PFSK-1 (cell line): ENCODE data around the gene GNPNAT1.

Source experiments
- FOXP2 ChIP-seq: optimal IDR thresholded peaks from 2 replicates; pipeline ENCODE3; 2011; ENCODE audit warnings: borderline replicate concordance, control low read depth, inconsistent platforms; ENCODE audit not compliant: insufficient read depth; ENCODE audit errors: extremely low read length, extremely low read depth
- POLR2AphosphoS5 ChIP-seq: IDR thresholded peaks from 2 replicates; pipeline ENCODE4 v1.6.1; 2012; ENCODE audit warnings: low read depth, mild to moderate bottlenecking, control low read depth, low read length, moderate library complexity
- SIN3A ChIP-seq: IDR thresholded peaks from 2 replicates; pipeline ENCODE4 v1.6.1; 2012; ENCODE audit warnings: mild to moderate bottlenecking, low read length, moderate library complexity, borderline replicate concordance; ENCODE audit not compliant: insufficient read depth
- TAF1 ChIP-seq: IDR thresholded peaks from 2 replicates; pipeline ENCODE4 v1.6.1; 2012; ENCODE audit warnings: low read length, control low read depth, borderline replicate concordance; ENCODE audit not compliant: insufficient read depth
- TF ChIP-seq, protein P1 (sequence below), 2 experiments: IDR thresholded peaks; 2 replicates each; pipeline versions ENCODE4 v1.6.1 to v1.8.0; 2011 to 2012; ENCODE audit warnings: low read depth in 2 of 2, low read length in 2 of 2, control low read depth in 1 of 2, inconsistent platforms in 1 of 2, mild to moderate bottlenecking in 1 of 2, moderate library complexity in 1 of 2; ENCODE audit not compliant: insufficient read depth in 1 of 2

DNA sequence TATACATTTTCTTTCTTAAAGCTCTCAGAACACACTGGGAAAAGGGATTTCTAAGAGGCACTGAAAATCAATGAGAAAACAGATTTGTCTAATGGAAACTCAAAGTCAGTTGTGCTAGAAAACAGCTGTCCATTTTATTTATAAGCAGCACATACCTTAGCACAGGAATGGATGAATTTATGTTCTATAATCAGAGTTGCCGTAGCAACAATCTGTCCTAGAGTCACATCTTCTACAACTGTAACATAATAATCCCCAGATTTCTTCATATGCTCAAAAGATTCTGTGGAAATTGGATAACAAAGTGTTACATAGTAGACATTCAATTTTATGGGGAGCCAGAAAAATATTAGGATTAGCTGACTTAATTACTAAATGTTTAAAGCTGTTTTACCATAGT, 9.8 kb downstream of the GNPNAT1 start:
- TF ChIP-seq, protein P1, sequence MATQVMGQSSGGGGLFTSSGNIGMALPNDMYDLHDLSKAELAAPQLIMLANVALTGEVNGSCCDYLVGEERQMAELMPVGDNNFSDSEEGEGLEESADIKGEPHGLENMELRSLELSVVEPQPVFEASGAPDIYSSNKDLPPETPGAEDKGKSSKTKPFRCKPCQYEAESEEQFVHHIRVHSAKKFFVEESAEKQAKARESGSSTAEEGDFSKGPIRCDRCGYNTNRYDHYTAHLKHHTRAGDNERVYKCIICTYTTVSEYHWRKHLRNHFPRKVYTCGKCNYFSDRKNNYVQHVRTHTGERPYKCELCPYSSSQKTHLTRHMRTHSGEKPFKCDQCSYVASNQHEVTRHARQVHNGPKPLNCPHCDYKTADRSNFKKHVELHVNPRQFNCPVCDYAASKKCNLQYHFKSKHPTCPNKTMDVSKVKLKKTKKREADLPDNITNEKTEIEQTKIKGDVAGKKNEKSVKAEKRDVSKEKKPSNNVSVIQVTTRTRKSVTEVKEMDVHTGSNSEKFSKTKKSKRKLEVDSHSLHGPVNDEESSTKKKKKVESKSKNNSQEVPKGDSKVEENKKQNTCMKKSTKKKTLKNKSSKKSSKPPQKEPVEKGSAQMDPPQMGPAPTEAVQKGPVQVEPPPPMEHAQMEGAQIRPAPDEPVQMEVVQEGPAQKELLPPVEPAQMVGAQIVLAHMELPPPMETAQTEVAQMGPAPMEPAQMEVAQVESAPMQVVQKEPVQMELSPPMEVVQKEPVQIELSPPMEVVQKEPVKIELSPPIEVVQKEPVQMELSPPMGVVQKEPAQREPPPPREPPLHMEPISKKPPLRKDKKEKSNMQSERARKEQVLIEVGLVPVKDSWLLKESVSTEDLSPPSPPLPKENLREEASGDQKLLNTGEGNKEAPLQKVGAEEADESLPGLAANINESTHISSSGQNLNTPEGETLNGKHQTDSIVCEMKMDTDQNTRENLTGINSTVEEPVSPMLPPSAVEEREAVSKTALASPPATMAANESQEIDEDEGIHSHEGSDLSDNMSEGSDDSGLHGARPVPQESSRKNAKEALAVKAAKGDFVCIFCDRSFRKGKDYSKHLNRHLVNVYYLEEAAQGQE (IDR thresholded peaks at IDR 0.05; ENCODE audit: insufficient read depth in 1 of 2, low read depth in 2 of 2, low read length in 2 of 2) = no peak
- TF ChIP-seq TAF1 (no peak), FOXP2 (no peak), POLR2AphosphoS5 (no peak), SIN3A (no peak)
